Lung (tissue), 12 donors: ENCODE data around the gene HIF3A. TPM values are rescaled to one million over a fixed set of nuclear protein-coding genes. Genes with fewer than 3 reads are reported as not detected.

Source experiments
- ATAC-seq: fragments of 200-7000 bp; cut with Tn5 transposase; one replicate; pipeline ENCODE4 v1.9.1; 2020; ENCODE audit warnings: moderate number of reproducible peaks; ENCODE audit not compliant: insufficient read depth, low FRiP score
- DNase-seq, 3 donors: peaks; one replicate each; pipeline ENCODE4 v3.0.0-alpha.2; 2013 to 2017
- H3K27ac ChIP-seq, 2 donors: one replicate each; pipeline ENCODE4 v1.5.1; 2013; ENCODE audit warnings: mild to moderate bottlenecking in 2 of 2, moderate library complexity in 2 of 2, control low read depth in 1 of 2, inconsistent platforms in 1 of 2, low read depth in 1 of 2, low read length in 1 of 2
- H3K27me3 ChIP-seq, 3 donors: one replicate each; pipeline ENCODE4 v1.5.1; 2013; ENCODE audit warnings: low read length in 2 of 3; ENCODE audit not compliant: control insufficient read depth in 3 of 3, insufficient read depth in 3 of 3
- H3K36me3 ChIP-seq, 4 donors: one replicate each; pipeline ENCODE4 v1.5.1; 2013; ENCODE audit warnings: low read length in 4 of 4, mild to moderate bottlenecking in 1 of 4, moderate library complexity in 1 of 4; ENCODE audit not compliant: control insufficient read depth in 4 of 4, insufficient read depth in 4 of 4
- H3K4me1 ChIP-seq, 5 donors: one replicate each; pipeline ENCODE4 v1.5.1; 2013; ENCODE audit warnings: low read length in 5 of 5, mild to moderate bottlenecking in 2 of 5, moderate library complexity in 1 of 5; ENCODE audit not compliant: control insufficient read depth in 5 of 5, insufficient read depth in 5 of 5
- H3K4me3 ChIP-seq: one replicate; pipeline ENCODE4 v1.5.1; 2013; ENCODE audit warnings: mild to moderate bottlenecking, control low read depth, moderate library complexity
- H3K9ac ChIP-seq, 2 donors: one replicate each; pipeline ENCODE4 v1.5.1; 2013; ENCODE audit warnings: low read length in 2 of 2, control low read depth in 1 of 2; ENCODE audit not compliant: insufficient read depth in 1 of 2
- H3K9me3 ChIP-seq, 4 donors: one replicate each; pipeline ENCODE4 v1.5.1; 2013; ENCODE audit warnings: low read length in 3 of 4, mild to moderate bottlenecking in 1 of 4, moderate library complexity in 1 of 4; ENCODE audit not compliant: control insufficient read depth in 4 of 4, insufficient read depth in 3 of 4
- CTCF ChIP-seq: IDR thresholded peaks from 2 replicates; pipeline ENCODE4 v1.5.1; 2012; ENCODE audit warnings: mild to moderate bottlenecking; ENCODE audit errors: control extremely low read depth, extremely low read depth
- WGBS, 2 donors: extraction: QIAGEN DNeasy Blood & Tissue Kit; methylation state at CpG; one replicate each; pipeline ENCODE4 v1.1.7; 2013; 5-methylcytosine and 5-hydroxymethylcytosine counted together
- polyA plus RNA-seq, 2 donors: library from polyadenylated mRNA; stranded (reverse); fragments of 200-250 nt; gene quantifications; one replicate each; pipeline ENCODE4 v1.2.1, GENCODE V29; 2013
- total RNA-seq, 2 donors: library from RNA; depleted of rRNA in 1 of 2; stranded (reverse); fragments of >200 nt in 1 of 2; gene quantifications; one replicate each; pipeline ENCODE4 v1.2.1, GENCODE V29; 2014 to 2021
- donor health status: control.
- donor health status: control.
- donor health status: Bipolar disorder and iron deficiency.
- donor health status: healthy.
- donor health status: DM: yes; HTN: yes; CAD: no.

Gene HIF3A
- total and polyA plus RNA-seq, 4 donors: 24.1 to 315 (median 63.4) TPM

GRCh38 chr19:46381346-46381745 is 84.5 kb downstream of the HIF3A start:
- Histone ChIP-seq H3K9me3 (no peaks in the 10 kb centered on the region), H3K4me3 (no peak overlapping the region), H3K4me1 (peaks cover 0 to 21% (median 3%) of the 10 kb centered on the region in 5 donors), H3K9ac (no peak overlapping the region), H3K27me3 (no peaks in the 10 kb centered on the region), H3K27ac (no peak overlapping the region), H3K36me3 (peaks cover 4 to 51% (median 47%) of the 10 kb centered on the region in 4 donors)
- ATAC-seq (no peak), DNase-seq (no peak)
- no peak for TF ChIP-seq CTCF
- 92 to 98% methylated on average over 2 of the region's 2 CpGs for WGBS, 2 donors

GRCh38 chr19:46381756-46382345 is 85.0 kb downstream of the HIF3A start:
- peaks cover 4 to 48% (median 43%) of the 10 kb centered on the region in 4 donors for H3K36me3 ChIP-seq
- WGBS, 2 donors: 91% methylated on average over 15 of the region's 15 CpGs
- no peak for TF ChIP-seq CTCF

GRCh38 chr19:46383171-46383815 is 86.5 kb downstream of the HIF3A start:
- no peaks in the 10 kb centered on the region for H3K27me3 ChIP-seq
- H3K9ac ChIP-seq: no peak overlapping the region
- 88 to 92% methylated on average over 22 to 23 of the region's 23 CpGs for WGBS, 2 donors
- no peak for DNase-seq
- peaks cover 0 to 53% (median 51%) of the 10 kb centered on the region in 4 donors for H3K36me3 ChIP-seq
- no peak overlapping the region for H3K27ac ChIP-seq
- H3K4me1 ChIP-seq: peaks cover 0 to 6% (median 3%) of the 10 kb centered on the region in 5 donors
- H3K4me3 ChIP-seq: no peak overlapping the region
- no peak for ATAC-seq
- no peak for TF ChIP-seq CTCF
- H3K9me3 ChIP-seq: no peaks in the 10 kb centered on the region

More at GRCh38 chr19:46381756-46382345, 85.0 kb downstream of the HIF3A start:
- H3K4me3 ChIP-seq: no peak overlapping the region
- peak in 1 of 3 donors; percentile 44 for DNase-seq
- H3K27ac ChIP-seq: no peak overlapping the region
- ATAC-seq: no peak
- no peaks in the 10 kb centered on the region for H3K27me3 ChIP-seq
- H3K9ac ChIP-seq: no peak overlapping the region
- peaks cover 0 to 21% (median 3%) of the 10 kb centered on the region in 5 donors for H3K4me1 ChIP-seq
- H3K9me3 ChIP-seq: no peaks in the 10 kb centered on the region
